Stimulated activated CD4-positive, alpha-beta T cell treated with anti-CD3 and anti-CD28 coated beads, Interleukin-4, amount 100 ng/mL, for 24 hours (primary cell): Measurements from ENCODE around the gene ARHGAP12.

Experiments
- DNase-seq: peaks from one replicate; pipeline ENCODE4 v3.0.0-alpha.2; 2020

ARHGAP12 gene

GRCh38 chr10:31873724-31874123, 54.9 kb downstream of the ARHGAP12 start:
- DNase-seq: no peak

- DNase-seq: no peak
These were observed 57.2 kb downstream of the ARHGAP12 start for GRCh38 chr10:31871266-31872065.

- DNase-seq: no peak
These were observed 61.0 kb downstream of the ARHGAP12 start for GRCh38 chr10:31867646-31868045.

GRCh38 chr10:31866118-31866670, 62.4 kb downstream of the ARHGAP12 start:
- DNase-seq: no peak

- no peak for DNase-seq
These were observed 63.7 kb downstream of the ARHGAP12 start for GRCh38 chr10:31864834-31865518.

- no peak for DNase-seq
These were observed 73.6 kb downstream of the ARHGAP12 start for GRCh38 chr10:31855033-31855432.

- no peak for DNase-seq
These were observed 75.0 kb downstream of the ARHGAP12 start for GRCh38 chr10:31853629-31854028.

- DNase-seq: no peak
These were observed 77.4 kb downstream of the ARHGAP12 start for GRCh38 chr10:31851216-31851615.

GRCh38 chr10:31847515-31847914, 81.1 kb downstream of the ARHGAP12 start:
- no peak for DNase-seq

- no peak for DNase-seq
These were observed 89.9 kb downstream of the ARHGAP12 start for GRCh38 chr10:31838709-31839108.

GRCh38 chr10:31838065-31838464, 90.6 kb downstream of the ARHGAP12 start:
- no peak for DNase-seq

GRCh38 chr10:31836569-31837406, 91.8 kb downstream of the ARHGAP12 start:
- no peak for DNase-seq

GRCh38 chr10:31833753-31834152, 94.9 kb downstream of the ARHGAP12 start:
- no peak for DNase-seq

- no peak for DNase-seq
These were observed 96.4 kb downstream of the ARHGAP12 start for GRCh38 chr10:31832261-31832660.

- DNase-seq: no peak
These were observed 97.7 kb downstream of the ARHGAP12 start for GRCh38 chr10:31830887-31831286.

- DNase-seq: no peak
These were observed 98.9 kb downstream of the ARHGAP12 start for GRCh38 chr10:31829776-31830175.

GRCh38 chr10:31823358-31823757, 105.3 kb downstream of the ARHGAP12 start:
- DNase-seq: no peak

- DNase-seq: no peak
These were observed 105.9 kb downstream of the ARHGAP12 start for GRCh38 chr10:31822616-31823318.

- DNase-seq: no peak
These were observed 106.5 kb downstream of the ARHGAP12 start for GRCh38 chr10:31822150-31822549.

- no peak for DNase-seq
These were observed 107.8 kb downstream of the ARHGAP12 start for GRCh38 chr10:31820778-31821369.

- no peak for DNase-seq
These were observed 108.5 kb downstream of the ARHGAP12 start for GRCh38 chr10:31820096-31820495.

GRCh38 chr10:31819391-31819820, 109.2 kb downstream of the ARHGAP12 start:
- DNase-seq: no peak
